ENCODE results near the gene GSX2. TPM values are rescaled to one million over a fixed set of nuclear protein-coding genes. Genes with fewer than 3 reads are reported as not detected.

GSX2 gene
- total and polyA plus RNA-seq, 2 of the 13 experiments (the other 11 are each of a cell fraction or from before 2014, with no cell fraction given) = not detected

GRCh38 chr4:54091637-54092404 is 8.1 kb upstream of the GSX2 start (continued):
- no peak; the same call in 1 of the 2 replicates for TF ChIP-seq ZNF350 (CRISPR knock-in tag; IDR thresholded peaks at IDR 0.05; ENCODE audit: borderline replicate concordance, low read depth)
- peak; percentile 65 for TF ChIP-seq KMT2B (CRISPR knock-in tag; IDR thresholded peaks at IDR 0.05)
- no peak for TF ChIP-seq TRIM24 (CRISPR knock-in tag; IDR thresholded peaks at IDR 0.05)
- TF ChIP-seq KLF16 (CRISPR knock-in tag; IDR thresholded peaks at IDR 0.05) = peak in 1 of 2 experiments; percentile 28; a peak in 1 of 4 replicates
- TF ChIP-seq ZIK1 (CRISPR knock-in tag; IDR thresholded peaks at IDR 0.05; ENCODE audit: borderline replicate concordance, low read depth) = 0 out of 2 replicates have a peak, but pooled peaks have one; percentile 44
- TF ChIP-seq ZNF564 (CRISPR knock-in tag; IDR thresholded peaks at IDR 0.05) = no peak
- no peak for TF ChIP-seq ZNF878 (CRISPR knock-in tag; IDR thresholded peaks at IDR 0.05)
- no peak for TF ChIP-seq MEIS2 (CRISPR knock-in tag; IDR thresholded peaks at IDR 0.05)
- 0 out of 2 replicates have a peak, but pooled peaks have one; percentile 51 for TF ChIP-seq ZNF335 (CRISPR knock-in tag; IDR thresholded peaks at IDR 0.05)
- peak; percentile 34; the same call in 1 of the 2 replicates for TF ChIP-seq ZNF703 (CRISPR knock-in tag; IDR thresholded peaks at IDR 0.05; ENCODE audit: borderline replicate concordance)
- 0 out of 2 replicates have a peak, but pooled peaks have one; percentile 20 for TF ChIP-seq ZNF772 (CRISPR knock-in tag; IDR thresholded peaks at IDR 0.05)
- peak; percentile 83; the same call in 1 of the 2 replicates for TF ChIP-seq DNMT3B (CRISPR knock-in tag; conservative IDR thresholded peaks at IDR 0.05)
- no peak for TF ChIP-seq ASH2L (IDR thresholded peaks at IDR 0.05; ENCODE audit: insufficient read length, low read depth, low read length)
- no peak; the same call in 1 of the 2 replicates for TF ChIP-seq ZNF607 (CRISPR knock-in tag; IDR thresholded peaks at IDR 0.05; ENCODE audit: borderline replicate concordance)
- TF ChIP-seq ZFAT (CRISPR knock-in tag; conservative IDR thresholded peaks at IDR 0.05) = no peak
- no peak for TF ChIP-seq ZFP36L1 (CRISPR knock-in tag; IDR thresholded peaks at IDR 0.05)
- no peak for TF ChIP-seq ZNF674 (CRISPR knock-in tag; IDR thresholded peaks at IDR 0.05; ENCODE audit: low read depth)
- TF ChIP-seq ZFP62 (CRISPR knock-in tag; IDR thresholded peaks at IDR 0.05) = no peak
- no peak; the same call in 1 of the 2 replicates for TF ChIP-seq ZNF775 (CRISPR knock-in tag; IDR thresholded peaks at IDR 0.05; ENCODE audit: borderline replicate concordance)
- 0 out of 2 replicates have a peak, but pooled peaks have one; percentile 31 for TF ChIP-seq FOXA3 (CRISPR knock-in tag; IDR thresholded peaks at IDR 0.05)
- no peak for TF ChIP-seq ZNF33A (CRISPR knock-in tag; IDR thresholded peaks at IDR 0.05; ENCODE audit: borderline replicate concordance)
- no peak; the same call in 1 of the 2 replicates for TF ChIP-seq ZNF746 (CRISPR knock-in tag; IDR thresholded peaks at IDR 0.05)
- TF ChIP-seq DR1 (CRISPR knock-in tag; IDR thresholded peaks at IDR 0.05) = no peak
- TF ChIP-seq HDAC6 (IDR thresholded peaks at IDR 0.05; ENCODE audit: low read depth, low read length) = no peak
- no peak for TF ChIP-seq NBN (conservative IDR thresholded peaks at IDR 0.05)
- no peak for TF ChIP-seq HIC2 (CRISPR knock-in tag; IDR thresholded peaks at IDR 0.05; ENCODE audit: low read depth)

Data from HepG2 (cell line).